Measurements from ENCODE around the gene TRPM5. TPM values are rescaled to one million over a fixed set of nuclear protein-coding genes. Genes with fewer than 3 reads are reported as not detected.

TRPM5 gene
- total and polyA plus RNA-seq, 2 donors (not counting 1 experiment from before 2014, with no cell fraction given), result 0.03 TPM; not detected in 1

DNA sequence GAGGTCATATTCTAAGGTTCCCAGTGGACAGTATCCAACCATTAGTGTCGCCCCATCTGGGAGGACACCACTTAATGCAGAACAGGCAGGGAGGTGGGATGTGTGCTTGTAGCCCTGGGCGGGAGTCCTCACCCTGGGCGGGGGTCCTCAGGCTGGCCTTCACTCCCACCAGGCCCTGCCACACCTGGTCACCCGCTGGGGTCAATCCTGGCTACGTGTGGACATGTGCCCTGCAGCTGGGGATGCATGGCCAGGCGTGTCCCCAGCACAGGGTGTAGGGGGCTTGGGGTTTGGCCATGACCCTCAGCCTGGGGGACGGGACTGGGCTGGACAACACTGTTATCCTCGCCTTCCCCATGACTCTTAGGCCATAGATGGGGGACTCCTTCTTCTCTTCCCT, 18.8 kb downstream of the TRPM5 start:
- no peak for TF ChIP-seq EZH2 (IDR thresholded peaks at IDR 0.05; ENCODE audit: borderline replicate concordance, insufficient read depth, low read depth, low read length, poor library complexity, severe bottlenecking)
- H3K79me2 ChIP-seq (ENCODE audit: control insufficient read depth, insufficient read depth, low read length), result no peaks in the 10 kb centered on the region
- Mint-ChIP-seq H3K9me3 (ENCODE audit: insufficient read depth) (no peaks in the 10 kb centered on the region), H3K4me3 (no peak overlapping the region), H3K27ac (no peak overlapping the region), H3K27me3 (no peaks in the 10 kb centered on the region), H3K4me1 (no peaks in the 10 kb centered on the region)
- H3K4me1 ChIP-seq (ENCODE audit: control insufficient read depth in 2 of 2, insufficient read depth in 2 of 2, low read length in 2 of 2), result peaks cover 0 to 4% of the 10 kb centered on the region in 2 donors
- ChIA-PET POLR2A (no interaction called here), CTCF (interaction anchor here (0.7 to 10.8 kb wide), 4 partner anchors 108 to 467 kb away, joined by 4 to 217 read pairs (median 14); no protein-coding TSS in a partner anchor)
- no peaks in the 10 kb centered on the region for H3K36me3 ChIP-seq (replicated peaks in 1 of 2; ENCODE audit: control extremely low read depth in 1 of 2, control insufficient read depth in 1 of 2, extremely low read depth in 1 of 2, insufficient read depth in 2 of 2, low read length in 1 of 2)
- DNase-seq (no peak), ATAC-seq (ENCODE audit: low read depth) (no peak)
- H2AFZ ChIP-seq (ENCODE audit: insufficient read depth, low read depth, low read length, poor library complexity, severe bottlenecking), result no peak overlapping the region
- no peak overlapping the region for H3K4me2 ChIP-seq (replicated peaks; ENCODE audit: low read depth, low read length, poor library complexity, severe bottlenecking)
- peaks cover 0 to 2% (median 0%) of the 10 kb centered on the region in 3 donors for H3K9me3 ChIP-seq (ENCODE audit: control extremely low read depth in 1 of 3, control insufficient read depth in 2 of 3, insufficient read depth in 1 of 3, low read length in 2 of 3)
- 73% methylated on average over 6 of the region's 8 CpGs for WGBS (ENCODE audit: insufficient coverage)
- peaks cover 0 to 3% (median 0%) of the 10 kb centered on the region in 4 experiments for H3K27me3 ChIP-seq (replicated peaks in 1 of 4; ENCODE audit: control extremely low read depth in 1 of 4, control insufficient read depth in 3 of 4, insufficient read depth in 4 of 4, low read length in 3 of 4)
- no peak overlapping the region for H3K4me3 ChIP-seq (ENCODE audit: control extremely low read depth in 1 of 5, extremely low read depth in 1 of 5, insufficient read depth in 1 of 5, low read depth in 2 of 5, low read length in 4 of 5)
- H4K20me1 ChIP-seq (ENCODE audit: control insufficient read depth, insufficient read depth, low read length, poor library complexity, severe bottlenecking), result no peaks in the 10 kb centered on the region
- intact Hi-C loops (cut with micrococcal nuclease), result no loop called here
- no peak overlapping the region for H3K27ac ChIP-seq (ENCODE audit: low read length in 2 of 2)
- H3K9ac ChIP-seq (ENCODE audit: low read length), result no peak overlapping the region

DNA sequence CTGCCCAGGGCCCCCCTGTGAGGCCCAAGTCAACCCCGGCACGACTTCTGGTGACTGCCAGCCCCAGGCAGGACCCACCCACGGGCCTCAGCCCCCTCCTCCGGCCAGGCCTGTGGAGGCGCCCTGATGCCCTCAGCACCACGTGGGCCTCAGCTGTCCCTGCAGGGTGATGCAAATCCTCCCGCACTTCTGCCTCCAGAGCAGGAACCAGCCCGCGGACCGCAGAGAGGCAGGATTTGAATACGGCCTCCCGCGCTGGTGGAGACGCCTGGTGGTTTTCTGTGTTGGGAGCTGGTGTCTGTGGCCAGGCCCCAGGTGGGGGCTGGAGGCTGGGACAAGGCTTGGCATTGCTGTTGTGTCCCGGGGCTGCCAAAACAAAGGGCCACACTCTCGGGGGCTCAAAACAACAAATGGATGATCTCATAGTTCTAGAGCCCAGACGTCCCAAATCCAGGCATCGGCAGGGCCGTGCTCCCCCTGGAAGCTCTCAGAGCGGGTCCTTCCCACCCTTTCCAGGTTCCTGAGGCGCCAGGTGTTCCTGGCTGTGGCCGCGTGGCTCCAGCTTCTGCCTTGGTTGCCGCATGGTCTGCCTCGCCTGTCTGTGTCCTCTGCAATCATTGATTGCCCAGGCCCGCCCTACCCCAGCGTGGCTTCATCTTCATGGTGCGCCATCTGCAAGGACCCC, 19.4 kb downstream of the TRPM5 start:
- DNase-seq (no peak), ATAC-seq (ENCODE audit: low read depth) (no peak)
- Histone ChIP-seq H2AFZ (ENCODE audit: insufficient read depth, low read depth, low read length, poor library complexity, severe bottlenecking) (no peak overlapping the region), H3K27ac (ENCODE audit: low read length in 2 of 2) (no peak overlapping the region), H3K4me3 (ENCODE audit: control extremely low read depth in 1 of 5, extremely low read depth in 1 of 5, insufficient read depth in 1 of 5, low read depth in 2 of 5, low read length in 4 of 5) (no peak overlapping the region), H3K9ac (ENCODE audit: low read length) (no peak overlapping the region), H3K9me3 (ENCODE audit: control extremely low read depth in 1 of 3, control insufficient read depth in 2 of 3, insufficient read depth in 1 of 3, low read length in 2 of 3) (peaks cover 0 to 2% (median 0%) of the 10 kb centered on the region in 3 donors), H3K4me1 (ENCODE audit: control insufficient read depth in 2 of 2, insufficient read depth in 2 of 2, low read length in 2 of 2) (peaks cover 3 to 10% of the 10 kb centered on the region in 2 donors), H4K20me1 (ENCODE audit: control insufficient read depth, insufficient read depth, low read length, poor library complexity, severe bottlenecking) (no peaks in the 10 kb centered on the region), H3K27me3 (replicated peaks in 1 of 4; ENCODE audit: control extremely low read depth in 1 of 4, control insufficient read depth in 3 of 4, insufficient read depth in 4 of 4, low read length in 3 of 4) (peaks cover 0 to 3% (median 0%) of the 10 kb centered on the region in 4 experiments), H3K36me3 (replicated peaks in 1 of 2; ENCODE audit: control extremely low read depth in 1 of 2, control insufficient read depth in 1 of 2, extremely low read depth in 1 of 2, insufficient read depth in 2 of 2, low read length in 1 of 2) (no peaks in the 10 kb centered on the region), H3K4me2 (replicated peaks; ENCODE audit: low read depth, low read length, poor library complexity, severe bottlenecking) (no peak overlapping the region), H3K79me2 (ENCODE audit: control insufficient read depth, insufficient read depth, low read length) (no peaks in the 10 kb centered on the region)
- ChIA-PET CTCF (interaction anchor here (0.8 to 10.8 kb wide), 3 partner anchors 109 to 463 kb away, joined by 3 to 217 read pairs (median 9); no protein-coding TSS in a partner anchor), POLR2A (no interaction called here)
- Mint-ChIP-seq H3K27me3 (no peaks in the 10 kb centered on the region), H3K27ac (no peak overlapping the region), H3K4me3 (no peak overlapping the region), H3K9me3 (ENCODE audit: insufficient read depth) (no peaks in the 10 kb centered on the region), H3K4me1 (no peaks in the 10 kb centered on the region)
- TF ChIP-seq EZH2 (IDR thresholded peaks at IDR 0.05; ENCODE audit: borderline replicate concordance, insufficient read depth, low read depth, low read length, poor library complexity, severe bottlenecking), result no peak
- TF ChIP-seq, protein P1, sequence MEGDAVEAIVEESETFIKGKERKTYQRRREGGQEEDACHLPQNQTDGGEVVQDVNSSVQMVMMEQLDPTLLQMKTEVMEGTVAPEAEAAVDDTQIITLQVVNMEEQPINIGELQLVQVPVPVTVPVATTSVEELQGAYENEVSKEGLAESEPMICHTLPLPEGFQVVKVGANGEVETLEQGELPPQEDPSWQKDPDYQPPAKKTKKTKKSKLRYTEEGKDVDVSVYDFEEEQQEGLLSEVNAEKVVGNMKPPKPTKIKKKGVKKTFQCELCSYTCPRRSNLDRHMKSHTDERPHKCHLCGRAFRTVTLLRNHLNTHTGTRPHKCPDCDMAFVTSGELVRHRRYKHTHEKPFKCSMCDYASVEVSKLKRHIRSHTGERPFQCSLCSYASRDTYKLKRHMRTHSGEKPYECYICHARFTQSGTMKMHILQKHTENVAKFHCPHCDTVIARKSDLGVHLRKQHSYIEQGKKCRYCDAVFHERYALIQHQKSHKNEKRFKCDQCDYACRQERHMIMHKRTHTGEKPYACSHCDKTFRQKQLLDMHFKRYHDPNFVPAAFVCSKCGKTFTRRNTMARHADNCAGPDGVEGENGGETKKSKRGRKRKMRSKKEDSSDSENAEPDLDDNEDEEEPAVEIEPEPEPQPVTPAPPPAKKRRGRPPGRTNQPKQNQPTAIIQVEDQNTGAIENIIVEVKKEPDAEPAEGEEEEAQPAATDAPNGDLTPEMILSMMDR (IDR thresholded peaks at IDR 0.05), result no peak
- WGBS (ENCODE audit: insufficient coverage), result 80% methylated on average over 28 of the region's 28 CpGs
- intact Hi-C loops (cut with micrococcal nuclease), result no loop called here
